HEK293 (cell line): Measurements from ENCODE around the gene DAG1.

Experiments used
- ZNF274 ChIP-seq, 2 experiments: fragments of 200-500 bp in 1 of 2; fragments of 450-650 bp in 1 of 2; sonication (Bioruptor generic) in 1 of 2; formaldehyde crosslinking in 1 of 2; IDR thresholded peaks; 2 replicates each; pipeline versions ENCODE4 v1.5.1 to v1.6.1; 2014 to 2016; ENCODE audit warnings: borderline replicate concordance in 1 of 2, inconsistent platforms in 1 of 2, low read length in 1 of 2, missing biosample characterization in 1 of 2, missing genetic modification characterization in 1 of 2
- TF ChIP-seq, protein P1 (sequence below): fragments of 450-650 bp; formaldehyde crosslinking; optimal IDR thresholded peaks from 2 replicates; pipeline ENCODE3; 2016; ENCODE audit warnings: missing biosample characterization, mild to moderate bottlenecking, missing genetic modification characterization
- TF ChIP-seq, protein P2 (sequence below): fragments of 450-650 bp; formaldehyde crosslinking; IDR thresholded peaks from 2 replicates; pipeline ENCODE4 v1.5.1; 2016; ENCODE audit warnings: missing biosample characterization, missing genetic modification characterization

DNA sequence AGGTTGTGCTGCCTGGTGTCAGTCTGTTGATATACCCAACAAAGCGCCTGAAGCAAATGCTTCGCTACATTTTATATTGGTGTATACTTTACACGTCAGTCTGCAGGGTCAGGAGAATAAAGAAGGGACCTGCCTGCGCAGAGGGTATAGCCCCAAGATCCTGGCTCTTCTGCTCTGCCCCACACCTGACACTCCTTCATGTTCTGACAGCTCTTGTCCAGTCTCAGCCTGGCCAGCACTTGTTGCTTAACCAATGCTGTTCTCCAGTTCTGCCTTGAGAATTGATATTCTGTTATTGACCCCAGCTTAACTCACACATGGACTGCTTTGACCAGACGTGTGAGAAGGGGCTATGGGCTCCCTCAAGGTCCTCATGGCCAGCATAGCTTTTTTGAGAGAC is 48.4 kb downstream of the DAG1 start:
- TF ChIP-seq, protein P1, sequence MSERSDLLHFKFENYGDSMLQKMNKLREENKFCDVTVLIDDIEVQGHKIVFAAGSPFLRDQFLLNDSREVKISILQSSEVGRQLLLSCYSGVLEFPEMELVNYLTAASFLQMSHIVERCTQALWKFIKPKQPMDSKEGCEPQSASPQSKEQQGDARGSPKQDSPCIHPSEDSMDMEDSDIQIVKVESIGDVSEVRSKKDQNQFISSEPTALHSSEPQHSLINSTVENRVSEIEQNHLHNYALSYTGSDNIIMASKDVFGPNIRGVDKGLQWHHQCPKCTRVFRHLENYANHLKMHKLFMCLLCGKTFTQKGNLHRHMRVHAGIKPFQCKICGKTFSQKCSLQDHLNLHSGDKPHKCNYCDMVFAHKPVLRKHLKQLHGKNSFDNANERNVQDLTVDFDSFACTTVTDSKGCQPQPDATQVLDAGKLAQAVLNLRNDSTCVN (tag by site-specific recombination) = no peak
- no peak for TF ChIP-seq ZNF274 (IDR thresholded peaks at IDR 0.05; ENCODE audit: low read length)
- no peak for TF ChIP-seq ZNF274 (tag by site-specific recombination; IDR thresholded peaks at IDR 0.05; ENCODE audit: borderline replicate concordance)
- TF ChIP-seq, protein P2, sequence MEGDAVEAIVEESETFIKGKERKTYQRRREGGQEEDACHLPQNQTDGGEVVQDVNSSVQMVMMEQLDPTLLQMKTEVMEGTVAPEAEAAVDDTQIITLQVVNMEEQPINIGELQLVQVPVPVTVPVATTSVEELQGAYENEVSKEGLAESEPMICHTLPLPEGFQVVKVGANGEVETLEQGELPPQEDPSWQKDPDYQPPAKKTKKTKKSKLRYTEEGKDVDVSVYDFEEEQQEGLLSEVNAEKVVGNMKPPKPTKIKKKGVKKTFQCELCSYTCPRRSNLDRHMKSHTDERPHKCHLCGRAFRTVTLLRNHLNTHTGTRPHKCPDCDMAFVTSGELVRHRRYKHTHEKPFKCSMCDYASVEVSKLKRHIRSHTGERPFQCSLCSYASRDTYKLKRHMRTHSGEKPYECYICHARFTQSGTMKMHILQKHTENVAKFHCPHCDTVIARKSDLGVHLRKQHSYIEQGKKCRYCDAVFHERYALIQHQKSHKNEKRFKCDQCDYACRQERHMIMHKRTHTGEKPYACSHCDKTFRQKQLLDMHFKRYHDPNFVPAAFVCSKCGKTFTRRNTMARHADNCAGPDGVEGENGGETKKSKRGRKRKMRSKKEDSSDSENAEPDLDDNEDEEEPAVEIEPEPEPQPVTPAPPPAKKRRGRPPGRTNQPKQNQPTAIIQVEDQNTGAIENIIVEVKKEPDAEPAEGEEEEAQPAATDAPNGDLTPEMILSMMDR (tag by site-specific recombination) = no peak
